K562 (cell line): ENCODE data around the gene ASPG. TPM values are rescaled to one million over a fixed set of nuclear protein-coding genes. Genes with fewer than 3 reads are reported as not detected.

Experiments
- ATAC-seq: fragments of 200-7000 bp; cut with Tn5 transposase; 3 replicates; pipeline ENCODE4 v1.9.1; 2020; ENCODE audit warnings: moderate library complexity
- BruUV-seq: library from RNA; stranded (reverse); fragments of 400-500 nt; replicated peaks from 2 replicates; lab custom pipeline; 2021; lab: Mats Ljungman, UMichigan
- CTCF ChIA-PET: fragments of 300-600 bp; formaldehyde crosslinking; extraction: SDS; loops from one replicate; lab custom pipeline; 2021; ENCODE audit warnings: low intra/inter-chr PET ratio; lab: Yijun Ruan, JAX
- POLR2A ChIA-PET: fragments of 300-600, 350-650 bp; sonication (Branson Sonifier 250); formaldehyde crosslinking; extraction: SDS; loops from one replicate; lab custom pipeline; 2021; ENCODE audit warnings: antibody characterized with exemption, inconsistent platforms; lab: Yijun Ruan, JAX
- DNase-seq, 4 experiments: peaks; one replicate each; pipeline versions ENCODE4 v3.0.0 to v3.0.0-alpha.2; 2011 to 2018; ENCODE audit warnings: low spot score in 3 of 4, mixed read lengths in 3 of 4; ENCODE audit errors: extremely low read depth in 1 of 4
- FAIRE-seq: peaks from 2 replicates; lab custom pipeline; 2011; peaks lifted over from hg19 to GRCh38; lab: Jason Lieb, UNC
- H2AFZ ChIP-seq: 2 replicates; pipeline ENCODE4 v1.6.0; 2011; ENCODE audit warnings: low read depth, low read length, control low read depth, inconsistent platforms
- H3K27ac ChIP-seq: fragments of 200-600 bp; 3 replicates; pipeline ENCODE4 v1.8.0; 2011; ENCODE audit warnings: low read depth, mild to moderate bottlenecking, control low read depth, inconsistent platforms, low read length, moderate library complexity, mixed read lengths; ENCODE audit errors: extremely low read depth
- H3K27me3 ChIP-seq, 2 experiments: fragments of 300-600 bp in 1 of 2; 2 replicates in 1 of 2; 3 replicates in 1 of 2; pipeline versions ENCODE4 v1.6.0 to v1.8.0; 2011; ENCODE audit warnings: inconsistent platforms in 2 of 2, low read length in 2 of 2, mild to moderate bottlenecking in 1 of 2, mixed read lengths in 1 of 2, moderate library complexity in 1 of 2; ENCODE audit not compliant: control insufficient read depth in 2 of 2, insufficient read depth in 2 of 2
- H3K36me3 ChIP-seq: fragments of 300-600 bp; 3 replicates; pipeline ENCODE4 v1.8.0; 2011; ENCODE audit warnings: mild to moderate bottlenecking, low read length, inconsistent platforms; ENCODE audit not compliant: control insufficient read depth, insufficient read depth
- H3K4me1 ChIP-seq, 2 experiments: fragments of 200-600 bp in 1 of 2; replicated peaks in 1 of 2; 2 replicates in 1 of 2; 3 replicates in 1 of 2; pipeline versions ENCODE4 v1.5.1 to v1.8.0; 2011; ENCODE audit warnings: inconsistent platforms in 2 of 2, low read length in 2 of 2, mild to moderate bottlenecking in 1 of 2, mixed read lengths in 1 of 2, moderate library complexity in 1 of 2; ENCODE audit not compliant: control insufficient read depth in 2 of 2, insufficient read depth in 2 of 2
- H3K4me2 ChIP-seq: 2 replicates; pipeline ENCODE4 v1.6.1; 2011; ENCODE audit warnings: low read length, control low read depth, inconsistent platforms, mixed read lengths; ENCODE audit not compliant: insufficient read depth
- H3K4me3 ChIP-seq: fragments of 200-600 bp; sonication (generic), shearing (Covaris generic); 2 replicates; pipeline ENCODE4 v1.5.1; 2016; ENCODE audit warnings: control low read depth, inconsistent platforms
- H3K79me2 ChIP-seq: fragments of 200-600 bp; 3 replicates; pipeline ENCODE4 v1.8.0; 2011; ENCODE audit warnings: low read length, inconsistent platforms; ENCODE audit not compliant: control insufficient read depth, insufficient read depth
- H3K9ac ChIP-seq, 2 experiments: 2 replicates each; pipeline versions ENCODE4 v1.6.0 to v1.6.1; 2011; ENCODE audit warnings: low read depth in 2 of 2, low read length in 2 of 2, control low read depth in 1 of 2, inconsistent platforms in 1 of 2, mild to moderate bottlenecking in 1 of 2, mixed read lengths in 1 of 2; ENCODE audit not compliant: insufficient read depth in 1 of 2
- H3K9me1 ChIP-seq: one replicate; pipeline ENCODE4 v1.6.0; 2011; ENCODE audit warnings: inconsistent platforms, mild to moderate bottlenecking, low read length, moderate library complexity; ENCODE audit not compliant: control insufficient read depth, insufficient read depth
- H3K9me3 ChIP-seq: replicated peaks from 2 replicates; pipeline ENCODE4 v1.5.1; 2011; ENCODE audit warnings: low read depth, low read length, inconsistent platforms; ENCODE audit not compliant: control insufficient read depth, insufficient read depth
- H4K20me1 ChIP-seq: replicated peaks from 2 replicates; pipeline ENCODE4 v1.6.1; 2011; ENCODE audit warnings: low read length, inconsistent platforms, mixed read lengths; ENCODE audit not compliant: control insufficient read depth, insufficient read depth
- AFF1 ChIP-seq, 2 experiments: fragments of 450-650 bp; IDR thresholded peaks; 2 replicates each; pipeline ENCODE4 v1.6.1; 2018; ENCODE audit warnings: mild to moderate bottlenecking in 2 of 2, low read depth in 1 of 2; ENCODE audit not compliant: partially characterized antibody in 2 of 2
- CCAR2 ChIP-seq: fragments of 200-400 bp; formaldehyde crosslinking; IDR thresholded peaks from 2 replicates; pipeline ENCODE4 v1.6.1; 2017; ENCODE audit warnings: mild to moderate bottlenecking, low read depth, low read length
- POLR3A ChIP-seq: IDR thresholded peaks from 2 replicates; pipeline ENCODE4 v1.6.1; 2011; ENCODE audit warnings: borderline replicate concordance, mild to moderate bottlenecking, moderate library complexity; ENCODE audit not compliant: insufficient read length, insufficient read depth; ENCODE audit errors: extremely low read depth
- RUNX1 ChIP-seq: sonication (generic); IDR thresholded peaks from 2 replicates; pipeline ENCODE4 v1.6.1; 2016; ENCODE audit warnings: antibody characterized with exemption, low read depth
- ZFP36 ChIP-seq: fragments of 150-350 bp; IDR thresholded peaks from 2 replicates; pipeline ENCODE4 v1.6.1; 2018; ENCODE audit warnings: low read length, low read depth; ENCODE audit not compliant: partially characterized antibody
- ZKSCAN8 ChIP-seq: fragments of 200-800 bp; sonication (Bioruptor generic); IDR thresholded peaks from 2 replicates; pipeline ENCODE4 v1.6.1; 2016; ENCODE audit warnings: missing genetic modification characterization, missing compliant biosample characterization
- WGBS: fragments of 100-300 bp; shearing (Covaris generic); methylation state at CpG from one replicate; pipeline ENCODE4 v1.1.6; 2016; ENCODE audit warnings: low coverage, mixed read lengths; ENCODE audit not compliant: insufficient coverage; ENCODE audit errors: missing lambda C conversion rate; 5-methylcytosine and 5-hydroxymethylcytosine counted together
- in situ Hi-C: fragments of 300-500 bp; cut with MboI; formaldehyde crosslinking; loops from 4 replicates; pipeline ENCODE4 v1.15.0; 2018; ENCODE audit warnings: inconsistent platforms, mixed read lengths
- intact Hi-C: fragments of 100-400 bp; cut with micrococcal nuclease; formaldehyde crosslinking; loops from 2 replicates; pipeline ENCODE4 v1.14.2; 2022
- polyA plus RNA-seq, 8 experiments: library from polyadenylated mRNA; depleted of rRNA in 4 of 8; stranded (reverse) in 5 of 8; unstranded in 3 of 8; fragments of >200 nt; fragmentation: Nextera tagmentation in 2 of 8; fragmentation: Illumina TruSeq in 1 of 8; extraction: Ambion mirVana in 2 of 8; extraction: Trizol in 1 of 8; gene quantifications; 2 replicates each; pipeline versions ENCODE4 v1.2.1 to v1.2.3, GENCODE V29; 2011 to 2014; ENCODE audit warnings: inconsistent platforms in 1 of 8, missing spikeins in 1 of 8
- total RNA-seq, 7 experiments: library from RNA; depleted of rRNA in 6 of 7; stranded (reverse); fragments of >200 nt in 6 of 7; fragmentation: Illumina TruSeq in 2 of 7; extraction: Trizol in 2 of 7; gene quantifications; 2 replicates each; pipeline versions ENCODE4 v1.2.1 to v1.2.3, GENCODE V29; 2011 to 2021; ENCODE audit warnings: low replicate concordance in 1 of 7

ASPG gene
- total and polyA plus RNA-seq, 9 of the 15 experiments (the other 6 are each of a cell fraction or from before 2014, with no cell fraction given) = 0.18 TPM; not detected in 8

GRCh38 chr14:104161602-104162367 lies 76.3 kb downstream of the ASPG start:
- no peak overlapping the region for H2AFZ ChIP-seq
- no peaks in the 10 kb centered on the region; a peak in 1 of 5 replicates for H3K27me3 ChIP-seq
- no peak for FAIRE-seq
- BruUV-seq = no TSS peak
- H3K36me3 ChIP-seq = no peaks in the 10 kb centered on the region
- no peak overlapping the region for H3K27ac ChIP-seq
- 6% methylated on average over 13 of the region's 23 CpGs for WGBS
- H4K20me1 ChIP-seq = peaks cover 10% of the 10 kb centered on the region
- no peak overlapping the region for H3K4me2 ChIP-seq
- POLR2A ChIA-PET = no interaction called here
- no peak overlapping the region for H3K9ac ChIP-seq
- TF ChIP-seq POLR3A = no peak
- peak; percentile 90 for TF ChIP-seq ZFP36
- intact Hi-C loops = no loop called here
- no peaks in the 10 kb centered on the region for H3K9me1 ChIP-seq
- ATAC-seq = no peak
- H3K4me3 ChIP-seq = no peak overlapping the region
- in situ Hi-C loops = no loop called here
- no peak for DNase-seq
- H3K9me3 ChIP-seq = no peaks in the 10 kb centered on the region
- H3K4me1 ChIP-seq = peaks cover 2 to 34% of the 10 kb centered on the region in 2 experiments; a peak in 3 of 5 replicates
- CTCF ChIA-PET = no interaction called here
- H3K79me2 ChIP-seq = no peaks in the 10 kb centered on the region

- no peaks in the 10 kb centered on the region; a peak in 1 of 5 replicates for H3K27me3 ChIP-seq
- H3K9me3 ChIP-seq = no peaks in the 10 kb centered on the region
- ChIA-PET POLR2A (no interaction called here), CTCF (no interaction called here)
- H3K9ac ChIP-seq = no peak overlapping the region
- H3K27ac ChIP-seq = no peak overlapping the region
- H3K79me2 ChIP-seq = no peaks in the 10 kb centered on the region
- ATAC-seq (no peak), FAIRE-seq (no peak), DNase-seq (no peak)
- BruUV-seq = no TSS peak
- H4K20me1 ChIP-seq = peaks cover 10% of the 10 kb centered on the region
- intact Hi-C loops = no loop called here
- H3K4me1 ChIP-seq = peaks cover 2 to 36% of the 10 kb centered on the region in 2 experiments; a peak in 3 of 5 replicates
- H3K36me3 ChIP-seq = no peaks in the 10 kb centered on the region
- in situ Hi-C loops = no loop called here
- no peak overlapping the region for H3K4me3 ChIP-seq
- no peak overlapping the region for H2AFZ ChIP-seq
- no peak overlapping the region for H3K4me2 ChIP-seq
- H3K9me1 ChIP-seq = no peaks in the 10 kb centered on the region
- WGBS = 23% methylated on average over 8 of the region's 9 CpGs
- TF ChIP-seq ZKSCAN8 (CRISPR knock-in tag) = no peak
- TF ChIP-seq RUNX1 = no peak
- no peak for TF ChIP-seq AFF1 (IDR thresholded peaks at IDR 0.05; ENCODE audit: low read depth in 1 of 2, partially characterized antibody in 2 of 2)
- no peak for TF ChIP-seq CCAR2
These were observed 77.0 kb downstream of the ASPG start for GRCh38 chr14:104162495-104162894.
